D341Med (cell line): Measurements from ENCODE around the gene ZNF71.
A peak's percentile ranks its signal among the peaks of the same experiment; 100 is the strongest.
"Not testable (repeated sequence)": the region's sequence is repeated elsewhere in the genome, so short reads cannot be mapped to it uniquely, and the experiment has no call there.

Source experiments
- DNase-seq: peaks from one replicate; pipeline ENCODE4 v3.0.0; 2012; ENCODE audit warnings: low spot score

The ZNF71 gene

GRCh38 chr19:56623006-56623405, 27.9 kb downstream of the ZNF71 start:
- DNase-seq, result no peak

DNA sequence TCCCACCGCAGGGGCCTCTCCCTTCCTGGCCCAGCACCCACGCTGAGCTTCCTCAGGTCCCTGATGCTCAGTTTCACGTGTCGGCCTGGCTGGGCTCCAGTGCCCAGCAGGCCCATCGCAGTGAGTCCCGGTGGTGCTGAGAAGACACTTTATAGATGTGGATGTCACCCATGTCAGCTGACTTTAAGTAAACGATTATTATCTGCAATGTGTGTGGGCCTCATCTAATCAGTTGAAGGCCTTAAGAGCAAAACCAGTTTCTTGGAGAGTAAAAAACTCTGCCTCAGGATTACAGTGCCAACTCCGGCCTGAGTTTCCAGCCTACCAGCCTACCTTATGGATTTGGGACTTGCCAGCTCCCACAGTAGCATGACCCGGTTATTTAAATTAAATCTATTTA, 30.6 kb downstream of the ZNF71 start:
- DNase-seq, result no peak

- DNase-seq, result no peak
These were observed 37.9 kb downstream of the ZNF71 start for GRCh38 chr19:56633021-56633420.

GRCh38 chr19:56637976-56638555, 43.0 kb downstream of the ZNF71 start:
- DNase-seq, result no peak

- no peak for DNase-seq
These were observed 44.1 kb downstream of the ZNF71 start for GRCh38 chr19:56639217-56639616.

GRCh38 chr19:56642711-56643459, 47.8 kb downstream of the ZNF71 start, which contains the start of gene SMIM17:
Gene SMIM17, plus strand, starts transcription at chr19:56643159. Its CDS starts 2,509 bp downstream, at chr19:56645668.
- no peak for DNase-seq

DNA sequence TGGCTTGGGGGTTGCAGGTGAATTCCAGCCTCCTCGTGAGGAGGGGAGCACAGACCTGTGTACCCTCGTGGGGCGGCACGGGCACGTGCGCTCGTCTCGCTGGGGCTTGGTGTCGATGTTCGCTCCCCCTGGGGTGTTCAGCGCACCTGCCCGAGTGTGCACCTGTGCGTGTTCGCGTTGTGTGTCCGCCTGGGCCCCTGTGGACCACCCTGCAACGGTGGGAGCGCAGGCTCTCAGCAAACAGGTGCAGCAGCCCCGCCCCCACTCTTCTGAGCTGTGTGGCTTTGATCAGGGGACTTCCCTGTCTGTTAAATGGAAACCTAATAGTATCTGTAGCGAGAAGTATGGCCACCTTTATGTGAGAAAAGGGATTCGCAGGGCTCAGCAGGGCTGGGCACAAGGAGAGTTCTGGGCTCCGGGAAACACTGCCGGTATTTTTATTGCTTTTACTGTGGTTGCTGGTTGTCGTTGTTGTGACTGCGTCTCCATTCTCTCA, 48.4 kb downstream of the ZNF71 start:
- no peak for DNase-seq

- no peak for DNase-seq
These were observed 59.0 kb downstream of the ZNF71 start for GRCh38 chr19:56654151-56654550.

GRCh38 chr19:56660381-56661107, 65.4 kb downstream of the ZNF71 start:
- no peak for DNase-seq

DNA sequence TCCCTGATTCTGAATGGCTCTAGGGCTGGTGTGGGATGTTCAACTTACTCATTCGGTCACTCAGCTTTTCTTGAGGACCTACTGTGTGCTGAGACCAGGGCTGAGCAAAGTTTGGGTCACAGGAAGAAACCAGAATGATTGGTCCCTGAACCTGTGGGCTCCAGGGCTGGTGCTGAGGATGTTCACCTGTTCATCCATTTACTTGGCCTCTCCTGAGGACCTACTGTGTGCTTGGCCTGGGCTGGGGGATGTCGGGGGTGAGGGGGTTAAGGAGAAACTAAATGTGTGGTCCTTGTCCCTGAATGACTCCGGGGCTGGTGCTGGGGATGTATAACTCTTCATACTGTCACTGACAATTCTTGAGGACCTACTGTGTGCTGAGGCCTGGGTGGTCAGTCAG, 66.1 kb downstream of the ZNF71 start:
- DNase-seq, result no peak

DNA sequence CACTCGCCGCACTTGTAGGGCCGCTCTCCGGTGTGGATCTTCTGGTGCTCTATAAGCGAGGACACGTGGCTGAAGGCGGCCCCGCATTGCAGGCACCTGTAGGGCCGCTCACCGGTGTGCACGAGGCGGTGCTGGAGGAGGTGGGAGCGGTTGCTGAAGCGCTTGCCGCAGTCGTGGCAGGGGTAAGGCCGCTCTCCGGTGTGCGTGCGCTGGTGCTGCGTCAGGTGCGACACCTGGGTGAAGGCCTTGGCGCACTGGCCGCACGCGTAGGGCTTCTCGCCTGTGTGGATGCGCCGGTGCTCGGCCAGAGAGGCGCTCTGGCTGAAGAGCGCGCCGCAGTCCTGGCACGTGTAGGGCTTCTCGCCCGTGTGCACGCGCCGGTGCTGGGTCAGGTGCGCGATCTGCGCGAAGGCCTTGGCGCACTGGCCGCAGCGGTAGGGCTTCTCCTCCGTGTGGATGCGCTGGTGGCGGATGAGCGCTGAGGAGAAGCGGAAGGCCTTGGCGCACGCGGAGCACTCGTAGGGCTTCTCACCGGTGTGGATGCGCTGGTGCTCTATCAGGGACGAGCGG, 68.9 kb downstream of the ZNF71 start:
- DNase-seq, result no peak

DNA sequence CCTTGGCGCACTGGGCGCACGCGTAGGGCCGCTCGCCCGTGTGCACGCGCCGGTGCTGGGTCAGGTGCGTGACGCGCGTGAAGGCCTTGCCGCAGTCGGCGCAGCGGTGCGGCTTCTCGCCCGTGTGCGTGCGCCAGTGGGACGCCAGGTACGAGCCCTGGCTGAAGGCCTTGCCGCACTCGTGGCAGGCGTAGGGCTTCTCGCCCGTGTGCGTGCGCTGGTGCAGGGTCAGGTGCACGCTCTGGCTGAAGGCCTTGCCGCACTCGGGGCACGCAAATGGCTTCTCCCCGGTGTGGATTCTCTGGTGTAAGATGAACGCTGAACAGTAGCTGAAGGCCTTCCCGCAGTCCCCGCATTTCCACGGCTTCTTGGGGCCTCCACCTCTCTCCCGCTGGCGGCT, 69.4 kb downstream of the ZNF71 start:
- DNase-seq, result no peak

DNA sequence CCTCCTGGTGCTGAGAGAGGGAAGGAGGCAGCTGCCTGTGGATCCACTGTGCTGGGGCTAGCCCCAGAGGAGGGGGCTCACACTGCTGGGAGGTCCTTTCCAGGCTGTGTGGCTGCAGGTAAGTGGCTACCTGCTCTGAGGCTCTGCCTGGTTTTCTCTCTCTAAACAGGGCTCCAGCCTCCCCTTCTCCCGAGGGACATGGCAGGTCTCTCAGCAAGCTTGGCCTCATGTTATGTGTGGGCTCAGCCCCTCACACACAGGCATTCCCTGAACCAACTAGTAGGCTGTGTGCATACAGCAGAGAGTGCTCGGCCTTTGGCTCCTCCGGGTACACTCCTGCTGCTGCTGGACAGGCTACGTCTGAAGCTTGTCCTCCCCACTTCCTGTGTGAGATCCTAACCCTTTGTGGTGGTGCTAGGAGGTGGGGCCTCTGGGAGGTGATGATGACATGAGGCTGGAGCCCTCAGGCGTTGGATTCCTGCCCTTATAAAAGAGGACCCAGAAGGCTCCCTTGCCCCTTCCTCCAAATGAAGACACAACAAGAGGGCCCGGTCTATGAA, 72.3 kb downstream of the ZNF71 start:
- DNase-seq, result no peak

DNA sequence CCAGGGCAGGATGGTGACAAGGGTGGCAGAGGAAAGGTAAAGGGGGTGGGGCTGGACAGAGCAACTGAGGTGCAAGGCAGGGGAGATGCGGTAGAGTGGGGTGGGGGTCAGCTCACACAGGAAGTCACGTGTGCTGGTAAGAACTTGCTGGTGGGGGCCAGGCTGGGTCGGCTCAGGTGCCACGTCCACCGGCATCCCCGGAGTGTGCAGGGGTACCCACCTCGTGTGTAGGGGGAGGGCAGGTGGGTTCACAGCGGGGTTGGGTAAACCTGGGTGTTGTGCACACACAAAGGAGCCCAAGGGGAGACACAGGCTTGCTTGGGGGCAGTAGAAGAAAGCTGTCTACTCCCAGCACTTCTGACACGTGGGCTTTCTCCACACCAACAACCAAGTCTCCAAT, 73.6 kb downstream of the ZNF71 start:
- DNase-seq, result no peak

DNA sequence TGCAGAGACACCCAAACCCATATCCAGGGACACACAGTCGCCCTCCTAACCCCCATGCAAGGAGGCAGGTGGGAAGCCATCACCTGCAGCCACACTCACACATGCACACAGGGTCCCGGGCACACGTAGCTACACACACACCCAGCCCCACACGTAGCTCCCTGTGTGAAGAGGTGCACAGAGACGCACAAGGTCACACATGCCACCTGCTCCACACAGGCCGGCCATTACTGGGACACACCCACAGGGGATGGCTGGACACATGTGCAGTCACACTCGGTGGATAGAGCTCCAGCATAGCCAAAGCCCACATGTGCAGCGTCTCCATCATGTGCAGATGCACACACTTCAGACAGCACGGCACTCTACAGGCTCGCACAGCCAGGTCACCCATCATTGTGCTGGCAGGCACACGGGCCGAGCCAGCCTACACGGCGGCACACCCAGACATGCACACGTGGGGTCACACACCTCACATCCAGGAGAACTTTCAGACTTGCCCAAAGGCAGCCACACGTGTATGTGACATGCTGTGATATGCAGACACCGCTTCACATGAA, 75.4 kb downstream of the ZNF71 start:
- no peak for DNase-seq

GRCh38 chr19:56670961-56671612, 76.0 kb downstream of the ZNF71 start:
- no peak for DNase-seq

DNA sequence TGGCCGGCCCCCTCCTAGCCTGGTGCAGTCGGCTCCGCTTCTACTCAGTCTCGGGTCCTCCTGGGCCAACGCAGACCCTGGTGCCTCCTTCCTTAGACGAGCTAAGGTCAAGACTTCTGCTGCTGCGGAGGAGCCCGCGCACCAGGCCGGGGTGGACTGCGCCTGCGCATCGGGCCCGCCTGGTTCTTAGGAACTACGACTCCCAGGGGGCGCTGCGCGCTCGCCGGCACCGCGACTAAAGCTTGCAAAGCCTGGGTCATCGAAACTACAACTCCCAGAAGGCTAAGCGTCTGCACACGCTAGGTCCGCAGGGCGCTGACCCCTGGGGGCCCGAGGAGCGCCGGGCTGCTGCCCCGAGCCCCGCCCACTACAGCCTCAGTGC, 76.5 kb downstream of the ZNF71 start, which contains the start of gene ZNF835:
Gene ZNF835, minus strand, starts transcription at position 145 of the 382 bp plus-strand sequence. CDS start 6,559 bp downstream, outside the sequence.
- peak; percentile 93 for DNase-seq

- DNase-seq, result not testable (repeated sequence)
These were observed 77.5 kb downstream of the ZNF71 start for GRCh38 chr19:56672610-56673009.
